Activated T-cell treated with anti-CD3 and anti-CD28 coated beads, Interleukin-2, amount 50 U/mL, for 72 hours (primary cell): ENCODE data around the gene SLC16A7. TPM values are rescaled to one million over a fixed set of nuclear protein-coding genes. Genes with fewer than 3 reads are reported as not detected.

ENCODE experiments used
- ATAC-seq, 2 donors: fragments of 150-1000 bp; cut with Tn5 transposase; replicated peaks in 1 of 2; 2 replicates each; pipeline ENCODE4 v1.10.0; 2021; ENCODE audit warnings: moderate library complexity in 2 of 2, mild to moderate bottlenecking in 1 of 2
- DNase-seq, 2 donors: peaks; one replicate each; pipeline ENCODE4 v3.0.0; 2021 to 2022; ENCODE audit warnings: mixed read lengths in 1 of 2
- H3K27ac Mint-ChIP-seq: one replicate; pipeline ENCODE4 v1.8.0; 2022; ENCODE audit warnings: mild to moderate bottlenecking, moderate library complexity, mixed read lengths
- H3K27me3 Mint-ChIP-seq: one replicate; pipeline ENCODE4 v1.8.0; 2022; ENCODE audit warnings: low read depth, mixed read lengths
- H3K36me3 Mint-ChIP-seq, 2 donors: one replicate each; pipeline ENCODE4 v1.8.0; 2022; ENCODE audit warnings: mixed read lengths in 2 of 2, mild to moderate bottlenecking in 1 of 2; ENCODE audit not compliant: insufficient read depth in 2 of 2
- H3K4me1 Mint-ChIP-seq: one replicate; pipeline ENCODE4 v1.8.0; 2022; ENCODE audit warnings: low read depth, mixed read lengths
- H3K4me3 Mint-ChIP-seq, 2 donors: one replicate each; pipeline ENCODE4 v1.8.0; 2022; ENCODE audit warnings: mild to moderate bottlenecking in 2 of 2, mixed read lengths in 2 of 2, moderate library complexity in 2 of 2
- H3K9me3 Mint-ChIP-seq, 2 donors: one replicate each; pipeline ENCODE4 v1.8.0; 2022; ENCODE audit warnings: mixed read lengths in 2 of 2
- total RNA-seq, 2 donors: library from RNA; stranded (reverse); gene quantifications; one replicate each; pipeline ENCODE4 v1.2.3, GENCODE V29; 2022

Gene SLC16A7
- total RNA-seq, 2 donors from 2014 or later: 38.8 to 40.2 TPM

DNA sequence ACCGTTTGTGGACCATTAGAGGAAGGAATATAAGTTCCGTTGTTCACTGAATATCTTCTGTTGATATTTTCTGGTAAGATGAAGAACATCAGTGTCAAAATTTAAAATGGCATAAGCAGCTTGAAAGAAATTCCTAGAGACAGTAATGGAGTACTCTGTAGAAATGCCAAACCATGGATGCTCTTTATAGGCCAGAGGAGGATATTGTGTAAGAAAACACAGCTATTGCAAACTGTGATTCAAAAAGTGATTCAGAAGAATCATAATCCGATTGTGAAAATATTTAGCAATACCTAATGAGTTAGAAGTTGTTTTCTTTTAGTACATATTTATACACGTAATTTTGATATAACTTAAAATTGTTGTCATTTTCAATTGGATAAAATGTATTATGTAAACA lies 102.8 kb downstream of the SLC16A7 start:
- Mint-ChIP-seq H3K36me3 (no peaks in the 10 kb centered on the region), H3K4me3 (no peak overlapping the region), H3K4me1 (peaks cover 5% of the 10 kb centered on the region), H3K27me3 (no peaks in the 10 kb centered on the region), H3K9me3 (no peaks in the 10 kb centered on the region), H3K27ac (no peak overlapping the region)
- no peak for ATAC-seq
- no peak for DNase-seq

GRCh38 chr12:59699421-59700152 lies 103.8 kb downstream of the SLC16A7 start:
- Mint-ChIP-seq H3K27me3 (no peaks in the 10 kb centered on the region), H3K36me3 (no peaks in the 10 kb centered on the region), H3K4me1 (peaks cover 5% of the 10 kb centered on the region), H3K9me3 (no peaks in the 10 kb centered on the region), H3K27ac (no peak overlapping the region), H3K4me3 (no peak overlapping the region)
- no peak for DNase-seq
- ATAC-seq: no peak

GRCh38 chr12:59700153-59700450 lies 104.3 kb downstream of the SLC16A7 start:
- no peaks in the 10 kb centered on the region for H3K9me3 Mint-ChIP-seq
- peaks cover 5% of the 10 kb centered on the region for H3K4me1 Mint-ChIP-seq
- H3K27me3 Mint-ChIP-seq: no peaks in the 10 kb centered on the region
- no peak overlapping the region for H3K4me3 Mint-ChIP-seq
- peaks cover 0 to 1% of the 10 kb centered on the region in 2 donors for H3K36me3 Mint-ChIP-seq
- DNase-seq (no peak), ATAC-seq (no peak)
- H3K27ac Mint-ChIP-seq: no peak overlapping the region

GRCh38 chr12:59708064-59708463 lies 112.2 kb downstream of the SLC16A7 start:
- ATAC-seq (no peak), DNase-seq (no peak)
- Mint-ChIP-seq H3K27ac (no peak overlapping the region), H3K36me3 (peaks cover 7 to 9% of the 10 kb centered on the region in 2 donors), H3K4me3 (no peak overlapping the region), H3K27me3 (no peaks in the 10 kb centered on the region), H3K4me1 (no peaks in the 10 kb centered on the region), H3K9me3 (peaks cover 0 to 1% of the 10 kb centered on the region in 2 donors)

DNA sequence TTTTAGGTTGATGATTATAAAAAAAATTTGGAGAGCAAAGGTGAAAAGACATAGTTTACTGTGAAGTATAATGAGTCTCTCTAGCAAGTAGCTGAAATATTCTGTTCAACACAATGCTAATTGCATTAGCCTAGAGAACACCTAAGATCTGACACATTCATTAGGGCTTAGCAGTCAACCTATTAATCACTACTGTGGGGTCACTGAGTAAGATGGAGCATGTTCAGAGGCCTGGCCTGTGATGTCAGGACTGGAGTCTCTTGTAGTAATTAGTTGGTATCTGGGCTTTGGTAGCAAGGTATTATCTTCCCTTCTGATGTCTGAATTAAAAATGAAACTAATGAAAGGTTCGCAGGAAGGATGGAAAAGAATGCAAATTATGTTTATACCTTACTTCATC lies 112.7 kb downstream of the SLC16A7 start:
- no peak overlapping the region for H3K4me3 Mint-ChIP-seq
- no peak for DNase-seq
- peaks cover 0 to 1% of the 10 kb centered on the region in 2 donors for H3K9me3 Mint-ChIP-seq
- ATAC-seq: no peak
- H3K27ac Mint-ChIP-seq: no peak overlapping the region
- H3K27me3 Mint-ChIP-seq: no peaks in the 10 kb centered on the region
- no peaks in the 10 kb centered on the region for H3K4me1 Mint-ChIP-seq
- H3K36me3 Mint-ChIP-seq: peaks cover 7 to 9% of the 10 kb centered on the region in 2 donors

DNA sequence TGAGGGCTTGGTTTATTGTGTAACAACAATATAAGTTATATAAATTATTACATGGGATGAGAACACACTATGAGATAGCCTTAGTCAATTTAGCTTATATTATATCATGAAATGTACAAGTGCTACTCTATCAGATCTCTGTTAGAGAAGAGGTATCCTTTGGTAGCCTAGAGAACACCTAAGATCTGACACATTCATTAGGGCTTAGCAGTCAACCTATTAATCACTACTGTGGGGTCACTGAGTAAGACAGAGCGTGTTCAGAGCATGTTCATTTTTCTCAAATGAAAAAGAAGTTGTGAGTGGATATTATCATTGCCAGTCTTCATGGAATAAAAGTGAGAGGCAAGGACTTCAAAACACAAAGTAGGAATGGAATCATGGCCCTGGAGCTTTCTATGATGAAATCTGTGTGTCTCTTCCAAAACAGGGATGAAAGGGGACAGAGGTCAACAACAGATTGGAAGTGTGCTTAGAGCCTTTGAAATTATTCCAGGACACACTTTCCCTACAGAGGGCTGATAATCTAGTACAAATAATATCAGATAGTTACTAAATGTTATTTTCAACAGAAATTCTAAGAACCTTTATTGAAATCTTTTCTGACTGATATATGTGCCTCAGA lies 114.3 kb downstream of the SLC16A7 start:
- Mint-ChIP-seq H3K4me3 (no peak overlapping the region), H3K27ac (no peak overlapping the region), H3K9me3 (peaks cover 1% of the 10 kb centered on the region in 2 donors), H3K4me1 (no peaks in the 10 kb centered on the region), H3K27me3 (no peaks in the 10 kb centered on the region), H3K36me3 (peaks cover 11 to 15% of the 10 kb centered on the region in 2 donors)
- ATAC-seq (no peak), DNase-seq (no peak)

DNA sequence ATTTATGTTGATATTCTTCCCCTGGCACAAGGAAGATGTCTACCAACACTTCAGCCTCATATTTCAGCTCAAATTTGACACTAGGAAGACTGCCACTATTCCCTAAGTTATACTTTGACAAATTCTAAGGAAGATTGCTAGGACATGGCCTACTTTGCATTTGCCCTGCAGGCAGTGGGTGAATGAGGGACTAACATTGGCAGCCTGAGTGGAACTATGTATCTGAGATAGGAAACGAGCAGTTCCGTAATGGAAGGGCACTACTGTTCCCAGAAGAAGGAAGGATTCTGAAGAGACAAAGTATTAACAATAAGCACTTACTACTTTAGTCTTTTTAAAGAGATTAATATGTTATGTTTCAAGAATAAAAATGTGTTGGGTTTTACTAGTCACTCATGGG lies 115.1 kb downstream of the SLC16A7 start:
- peaks cover 11 to 15% of the 10 kb centered on the region in 2 donors for H3K36me3 Mint-ChIP-seq
- no peaks in the 10 kb centered on the region for H3K4me1 Mint-ChIP-seq
- no peak overlapping the region for H3K4me3 Mint-ChIP-seq
- H3K9me3 Mint-ChIP-seq: peaks cover 1% of the 10 kb centered on the region in 2 donors
- no peaks in the 10 kb centered on the region for H3K27me3 Mint-ChIP-seq
- H3K27ac Mint-ChIP-seq: no peak overlapping the region
- ATAC-seq: no peak
- DNase-seq: no peak

- Mint-ChIP-seq H3K4me3 (no peak overlapping the region), H3K4me1 (no peaks in the 10 kb centered on the region), H3K36me3 (peaks cover 5 to 10% of the 10 kb centered on the region in 2 donors), H3K27ac (no peak overlapping the region), H3K27me3 (no peaks in the 10 kb centered on the region), H3K9me3 (peaks cover 1% of the 10 kb centered on the region in 2 donors)
- ATAC-seq: no peak
- no peak for DNase-seq
Measured at GRCh38 chr12:59715434-59715833, 119.6 kb downstream of the SLC16A7 start.

DNA sequence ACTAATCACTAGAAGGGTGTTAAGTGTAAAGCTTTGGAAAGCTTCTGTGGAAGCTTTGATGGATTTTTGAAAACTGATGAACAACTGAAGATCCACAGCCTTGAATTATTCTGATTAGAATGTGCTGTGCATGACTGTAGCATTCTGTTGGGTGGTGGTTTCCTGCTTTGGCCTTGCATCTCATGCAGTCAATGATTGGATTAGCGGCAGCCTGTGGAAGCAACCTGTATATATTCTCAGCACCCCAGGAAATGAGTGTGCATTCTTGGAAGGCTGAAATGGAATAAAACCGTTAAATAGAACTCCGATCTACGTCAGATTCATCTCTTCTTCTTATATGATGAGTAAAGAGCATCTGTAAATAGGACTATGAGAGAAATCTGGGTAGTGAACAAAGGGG lies 120.2 kb downstream of the SLC16A7 start:
- no peaks in the 10 kb centered on the region for H3K27me3 Mint-ChIP-seq
- DNase-seq (no peak), ATAC-seq (no peak)
- peaks cover 1% of the 10 kb centered on the region in 2 donors for H3K9me3 Mint-ChIP-seq
- peaks cover 3 to 10% of the 10 kb centered on the region in 2 donors for H3K36me3 Mint-ChIP-seq
- H3K4me3 Mint-ChIP-seq: no peak overlapping the region
- H3K4me1 Mint-ChIP-seq: no peaks in the 10 kb centered on the region
- no peak overlapping the region for H3K27ac Mint-ChIP-seq

DNA sequence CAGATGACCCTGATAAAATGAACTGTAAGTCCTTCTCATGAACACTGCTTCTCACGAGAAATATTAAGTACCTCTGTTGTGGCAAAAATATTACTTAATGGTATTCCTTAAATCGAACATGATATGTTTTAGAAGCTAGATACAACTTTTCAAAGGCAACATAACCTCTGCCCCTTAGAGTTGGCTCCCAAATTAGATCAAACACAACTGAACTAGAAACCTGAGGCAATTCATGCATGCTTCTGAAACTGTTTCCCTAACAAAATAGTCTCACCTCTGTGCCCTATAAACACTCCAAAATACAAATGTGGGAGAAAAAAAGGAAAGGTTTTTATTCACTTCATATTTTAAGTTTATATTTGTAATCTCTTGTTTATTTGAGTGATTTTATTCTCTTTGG lies 121.6 kb downstream of the SLC16A7 start:
- H3K4me3 Mint-ChIP-seq: no peak overlapping the region
- H3K4me1 Mint-ChIP-seq: no peaks in the 10 kb centered on the region
- DNase-seq (no peak), ATAC-seq (no peak)
- peaks cover 1% of the 10 kb centered on the region in 2 donors for H3K9me3 Mint-ChIP-seq
- H3K27me3 Mint-ChIP-seq: no peaks in the 10 kb centered on the region
- H3K27ac Mint-ChIP-seq: no peak overlapping the region
- H3K36me3 Mint-ChIP-seq: peaks cover 3 to 10% of the 10 kb centered on the region in 2 donors

DNA sequence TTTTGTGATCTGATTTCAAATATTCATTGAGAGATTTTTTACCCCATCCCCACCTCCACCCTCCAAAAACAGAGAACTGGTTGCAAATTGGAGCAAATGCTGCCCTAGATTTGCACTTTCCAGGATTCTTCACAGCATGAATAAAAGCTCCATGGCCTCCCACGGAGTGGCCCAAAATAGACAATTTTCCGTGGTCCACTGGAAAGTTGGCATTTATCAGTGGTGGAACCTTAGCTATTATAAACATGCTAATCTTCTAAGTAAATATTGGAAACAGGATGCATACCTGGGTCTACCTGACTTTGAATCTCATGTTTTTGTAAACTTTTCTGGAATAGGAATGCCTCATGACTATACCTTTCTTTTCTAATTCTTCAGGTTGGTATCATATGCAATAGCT lies 123.9 kb downstream of the SLC16A7 start:
- Mint-ChIP-seq H3K4me1 (no peaks in the 10 kb centered on the region), H3K27ac (no peak overlapping the region), H3K27me3 (no peaks in the 10 kb centered on the region), H3K9me3 (no peaks in the 10 kb centered on the region), H3K36me3 (peaks cover 0 to 2% of the 10 kb centered on the region in 2 donors), H3K4me3 (no peak overlapping the region)
- ATAC-seq (no peak), DNase-seq (no peak)

- no peak overlapping the region for H3K27ac Mint-ChIP-seq
- H3K4me1 Mint-ChIP-seq: no peaks in the 10 kb centered on the region
- ATAC-seq (no peak), DNase-seq (no peak)
- no peak overlapping the region for H3K4me3 Mint-ChIP-seq
- peaks cover 0 to 1% of the 10 kb centered on the region in 2 donors for H3K36me3 Mint-ChIP-seq
- peaks cover 0 to 1% of the 10 kb centered on the region in 2 donors for H3K9me3 Mint-ChIP-seq
- no peaks in the 10 kb centered on the region for H3K27me3 Mint-ChIP-seq
Measured at GRCh38 chr12:59723520-59723919, 127.7 kb downstream of the SLC16A7 start.

- no peak for DNase-seq
- Mint-ChIP-seq H3K4me3 (no peak overlapping the region), H3K9me3 (peaks cover 0 to 1% of the 10 kb centered on the region in 2 donors), H3K4me1 (no peaks in the 10 kb centered on the region), H3K27ac (no peak overlapping the region), H3K27me3 (no peaks in the 10 kb centered on the region), H3K36me3 (peaks cover 0 to 1% of the 10 kb centered on the region in 2 donors)
- no peak for ATAC-seq
Measured at GRCh38 chr12:59724011-59724695, 128.3 kb downstream of the SLC16A7 start.
